Loucy (cell line): ENCODE results near the gene SCNN1B.

Source experiments
- CTCF ChIP-seq: fragments of 200-600 bp; sonication (generic); conservative IDR thresholded peaks from 2 replicates; pipeline ENCODE4 v1.5.1; 2014; ENCODE audit warnings: mild to moderate bottlenecking, antibody characterized with exemption, low read length
- EZH2phosphoT487 ChIP-seq: fragments of 200-600 bp; IDR thresholded peaks from 2 replicates; pipeline ENCODE4 v1.6.1; 2018; ENCODE audit warnings: antibody characterized with exemption, mild to moderate bottlenecking, moderate library complexity, borderline replicate concordance

DNA sequence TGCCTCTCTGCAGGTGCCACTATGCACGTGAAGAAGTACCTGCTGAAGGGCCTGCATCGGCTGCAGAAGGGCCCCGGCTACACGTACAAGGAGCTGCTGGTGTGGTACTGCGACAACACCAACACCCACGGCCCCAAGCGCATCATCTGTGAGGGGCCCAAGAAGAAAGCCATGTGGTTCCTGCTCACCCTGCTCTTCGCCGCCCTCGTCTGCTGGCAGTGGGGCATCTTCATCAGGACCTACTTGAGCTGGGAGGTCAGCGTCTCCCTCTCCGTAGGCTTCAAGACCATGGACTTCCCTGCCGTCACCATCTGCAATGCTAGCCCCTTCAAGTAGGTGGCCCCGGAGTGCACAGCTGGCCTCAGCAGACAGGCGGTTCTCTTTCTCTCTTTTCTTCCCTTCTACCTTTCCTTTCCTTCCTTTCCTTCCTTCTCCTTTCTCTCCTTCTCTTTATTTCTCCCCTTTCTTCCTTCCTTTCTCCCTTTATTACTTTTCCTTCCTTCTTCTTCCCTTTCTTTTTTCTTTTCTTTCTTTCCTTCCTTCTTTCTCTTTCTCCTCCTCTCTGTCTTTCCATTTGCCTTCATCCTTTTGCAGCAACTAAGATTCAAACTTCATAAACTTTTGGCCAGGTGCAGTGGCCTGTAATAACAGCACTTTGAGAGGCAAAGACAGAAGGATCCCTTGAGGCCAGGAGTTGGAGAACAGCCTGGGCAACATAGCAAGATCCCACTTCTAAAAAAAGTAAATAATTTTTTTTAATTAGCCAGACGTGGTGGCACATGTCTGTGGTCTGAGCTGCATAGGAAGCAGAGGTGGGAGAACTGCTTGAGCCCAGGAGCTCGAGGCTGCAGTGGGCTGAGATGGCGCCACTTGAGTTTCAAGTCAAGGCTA, 46.7 kb downstream of the SCNN1B start:
- TF ChIP-seq CTCF (peak; percentile 40), EZH2phosphoT487 (no peak)
